Breast epithelium (tissue), 3 donors: ENCODE results near the gene CIBAR2.

Experiments
- POLR2A ChIP-seq: fragments of 450-650 bp; IDR thresholded peaks from one replicate; pipeline ENCODE4 v1.6.1; 2016; ENCODE audit warnings: antibody characterized with exemption, mild to moderate bottlenecking, moderate library complexity
- POLR2AphosphoS5 ChIP-seq, 3 donors: sonication (generic); formaldehyde crosslinking; IDR thresholded peaks; one replicate each; pipeline ENCODE4 v1.6.1; 2017; ENCODE audit warnings: antibody characterized with exemption in 3 of 3
- TF ChIP-seq, protein P1 (sequence below), 3 donors: fragments of 450-650 bp; IDR thresholded peaks; one replicate each; pipeline ENCODE4 v1.5.1; 2016 to 2017; ENCODE audit warnings: antibody characterized with exemption in 3 of 3, mild to moderate bottlenecking in 3 of 3, moderate library complexity in 3 of 3

- TF ChIP-seq POLR2A (no peak), POLR2AphosphoS5 (IDR thresholded peaks at IDR 0.05) (no peak)
- TF ChIP-seq, protein P1, sequence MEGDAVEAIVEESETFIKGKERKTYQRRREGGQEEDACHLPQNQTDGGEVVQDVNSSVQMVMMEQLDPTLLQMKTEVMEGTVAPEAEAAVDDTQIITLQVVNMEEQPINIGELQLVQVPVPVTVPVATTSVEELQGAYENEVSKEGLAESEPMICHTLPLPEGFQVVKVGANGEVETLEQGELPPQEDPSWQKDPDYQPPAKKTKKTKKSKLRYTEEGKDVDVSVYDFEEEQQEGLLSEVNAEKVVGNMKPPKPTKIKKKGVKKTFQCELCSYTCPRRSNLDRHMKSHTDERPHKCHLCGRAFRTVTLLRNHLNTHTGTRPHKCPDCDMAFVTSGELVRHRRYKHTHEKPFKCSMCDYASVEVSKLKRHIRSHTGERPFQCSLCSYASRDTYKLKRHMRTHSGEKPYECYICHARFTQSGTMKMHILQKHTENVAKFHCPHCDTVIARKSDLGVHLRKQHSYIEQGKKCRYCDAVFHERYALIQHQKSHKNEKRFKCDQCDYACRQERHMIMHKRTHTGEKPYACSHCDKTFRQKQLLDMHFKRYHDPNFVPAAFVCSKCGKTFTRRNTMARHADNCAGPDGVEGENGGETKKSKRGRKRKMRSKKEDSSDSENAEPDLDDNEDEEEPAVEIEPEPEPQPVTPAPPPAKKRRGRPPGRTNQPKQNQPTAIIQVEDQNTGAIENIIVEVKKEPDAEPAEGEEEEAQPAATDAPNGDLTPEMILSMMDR (IDR thresholded peaks at IDR 0.05): no peak
Observed at GRCh38 chr16:85067024-85067423, 45.2 kb downstream of the CIBAR2 start.
